ENCODE data around the gene IPMK.

The IPMK gene

DNA sequence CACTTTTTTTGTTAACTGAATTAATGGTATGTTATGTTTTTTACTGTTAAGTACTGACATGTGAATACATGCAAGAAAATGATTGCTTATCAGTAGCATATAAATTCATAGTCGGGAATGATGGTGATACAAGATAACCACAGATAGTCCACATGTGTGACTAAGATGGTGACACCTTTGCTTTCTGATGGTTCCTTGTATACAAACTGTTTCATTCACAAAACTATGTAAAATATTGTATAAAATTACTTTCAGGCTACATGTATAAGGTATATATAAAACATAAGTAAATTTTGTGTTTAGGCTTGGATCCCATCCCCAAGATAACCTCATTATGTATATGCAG lies 11.2 kb upstream of the IPMK start:
- H3K4me3 ChIP-seq (ENCODE audit: low read depth, low read length), result no peak overlapping the region
- TF ChIP-seq, protein P1, sequence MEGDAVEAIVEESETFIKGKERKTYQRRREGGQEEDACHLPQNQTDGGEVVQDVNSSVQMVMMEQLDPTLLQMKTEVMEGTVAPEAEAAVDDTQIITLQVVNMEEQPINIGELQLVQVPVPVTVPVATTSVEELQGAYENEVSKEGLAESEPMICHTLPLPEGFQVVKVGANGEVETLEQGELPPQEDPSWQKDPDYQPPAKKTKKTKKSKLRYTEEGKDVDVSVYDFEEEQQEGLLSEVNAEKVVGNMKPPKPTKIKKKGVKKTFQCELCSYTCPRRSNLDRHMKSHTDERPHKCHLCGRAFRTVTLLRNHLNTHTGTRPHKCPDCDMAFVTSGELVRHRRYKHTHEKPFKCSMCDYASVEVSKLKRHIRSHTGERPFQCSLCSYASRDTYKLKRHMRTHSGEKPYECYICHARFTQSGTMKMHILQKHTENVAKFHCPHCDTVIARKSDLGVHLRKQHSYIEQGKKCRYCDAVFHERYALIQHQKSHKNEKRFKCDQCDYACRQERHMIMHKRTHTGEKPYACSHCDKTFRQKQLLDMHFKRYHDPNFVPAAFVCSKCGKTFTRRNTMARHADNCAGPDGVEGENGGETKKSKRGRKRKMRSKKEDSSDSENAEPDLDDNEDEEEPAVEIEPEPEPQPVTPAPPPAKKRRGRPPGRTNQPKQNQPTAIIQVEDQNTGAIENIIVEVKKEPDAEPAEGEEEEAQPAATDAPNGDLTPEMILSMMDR (IDR thresholded peaks at IDR 0.05; ENCODE audit: borderline replicate concordance, insufficient read depth, low read depth, low read length), result no peak

GRCh38 chr10:58278274-58278961 lies 10.7 kb upstream of the IPMK start:
- TF ChIP-seq, protein P1 (IDR thresholded peaks at IDR 0.05; ENCODE audit: borderline replicate concordance, insufficient read depth, low read depth, low read length), result no peak
- no peak overlapping the region for H3K4me3 ChIP-seq (ENCODE audit: low read depth, low read length)

DNA sequence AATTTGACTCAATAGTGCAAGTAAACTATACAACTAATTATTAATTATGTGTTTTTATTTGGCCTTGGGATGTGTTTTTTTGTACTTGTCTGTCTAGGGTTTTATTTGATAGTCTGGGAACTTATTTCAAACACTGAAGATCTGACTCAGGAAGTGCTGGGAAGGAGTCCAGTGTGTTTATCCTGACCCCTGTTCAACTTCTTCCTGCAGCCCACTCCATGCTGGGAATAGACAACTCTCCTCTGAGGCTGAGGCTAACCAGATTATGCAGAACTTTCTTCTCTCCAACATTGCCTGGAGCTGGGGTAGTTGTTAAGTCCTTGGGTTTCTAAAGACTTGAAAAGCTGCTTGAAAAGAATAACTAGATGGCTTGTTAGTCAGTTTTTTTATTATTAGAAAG lies 8.2 kb upstream of the IPMK start:
- TF ChIP-seq, protein P1 (IDR thresholded peaks at IDR 0.05; ENCODE audit: borderline replicate concordance, insufficient read depth, low read depth, low read length), result no peak
- H3K4me3 ChIP-seq (ENCODE audit: low read depth, low read length), result no peak overlapping the region

DNA sequence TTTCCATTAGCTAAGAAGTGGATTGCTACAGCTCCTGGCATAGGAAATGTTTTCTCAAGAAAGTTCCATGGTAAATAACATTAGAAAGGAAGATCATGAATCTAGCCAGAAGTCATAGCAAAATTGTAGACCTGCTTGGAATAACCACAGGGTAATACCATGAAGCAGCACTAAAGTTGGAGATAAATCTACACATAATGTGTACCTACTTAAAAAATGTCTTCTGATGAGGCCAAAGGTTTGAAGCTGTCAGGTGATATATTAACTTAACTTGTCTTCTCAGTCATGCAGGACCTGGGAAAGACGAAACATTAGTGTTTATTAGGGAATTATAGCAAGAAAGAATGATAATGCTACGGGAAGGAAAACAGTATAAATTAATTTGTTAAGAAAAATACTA lies 7.6 kb upstream of the IPMK start:
- TF ChIP-seq, protein P1 (IDR thresholded peaks at IDR 0.05; ENCODE audit: borderline replicate concordance, insufficient read depth, low read depth, low read length), result no peak

GRCh38 chr10:58269782-58270290 lies 2.1 kb upstream of the IPMK start:
- TF ChIP-seq, protein P1 (IDR thresholded peaks at IDR 0.05; ENCODE audit: borderline replicate concordance, insufficient read depth, low read depth, low read length), result no peak
- H3K4me3 ChIP-seq (ENCODE audit: low read depth, low read length), result peak overlapping the region; percentile 85

More for the DNA sequence above, 7.6 kb upstream of the IPMK start:
- H3K4me3 ChIP-seq (ENCODE audit: low read depth, low read length), result no peak overlapping the region

- TF ChIP-seq, protein P1 (IDR thresholded peaks at IDR 0.05; ENCODE audit: borderline replicate concordance, insufficient read depth, low read depth, low read length), result no peak
- H3K4me3 ChIP-seq (ENCODE audit: low read depth, low read length), result peak within 1 kb of the TSS; percentile 85
Measured at GRCh38 chr10:58268946-58269781, 1.5 kb upstream of the IPMK start, which contains the start of gene CISD1. Gene CISD1 (plus strand): TSS chr10:58269162. CDS start chr10:58269274, 112 bp downstream.

Measured in GM12875 (cell line).